Kidney (tissue), 14 donors: Measurements from ENCODE around the gene DRD2. TPM values are rescaled to one million over a fixed set of nuclear protein-coding genes. Genes with fewer than 3 reads are reported as not detected.

Source experiments
- DNase-seq, 5 donors: peaks; one replicate each; pipeline ENCODE4 v3.0.0-alpha.2; 2013 to 2020
- FAIRE-seq: peaks from 2 replicates; lab custom pipeline; 2012; peaks lifted over from hg19 to GRCh38; lab: Jason Lieb, UNC
- H3K27ac ChIP-seq, 2 donors: one replicate each; pipeline ENCODE4 v1.7.0; 2013; ENCODE audit warnings: low read depth in 2 of 2, low read length in 2 of 2, inconsistent platforms in 1 of 2
- H3K27me3 ChIP-seq: one replicate; pipeline ENCODE4 v1.7.1; 2013; ENCODE audit warnings: low read length, inconsistent platforms; ENCODE audit not compliant: control insufficient read depth, insufficient read depth
- H3K36me3 ChIP-seq, 3 donors: one replicate each; pipeline versions ENCODE4 v1.7.0 to v1.7.1; 2013; ENCODE audit warnings: low read length in 3 of 3, control low read depth in 1 of 3, inconsistent platforms in 1 of 3; ENCODE audit not compliant: insufficient read depth in 3 of 3, control insufficient read depth in 2 of 3
- H3K4me1 ChIP-seq, 3 donors: one replicate each; pipeline versions ENCODE4 v1.7.0 to v1.7.1; 2013; ENCODE audit warnings: low read length in 3 of 3, inconsistent platforms in 1 of 3, low read depth in 1 of 3; ENCODE audit not compliant: control insufficient read depth in 2 of 3, insufficient read depth in 2 of 3
- H3K4me3 ChIP-seq, 3 donors: one replicate each; pipeline versions ENCODE4 v1.7.0 to v1.8.1; 2013; ENCODE audit warnings: low read length in 3 of 3, control low read depth in 1 of 3, inconsistent platforms in 1 of 3
- H3K9ac ChIP-seq, 3 donors: one replicate each; pipeline versions ENCODE4 v1.7.0 to v1.7.1; 2013; ENCODE audit warnings: low read length in 3 of 3, control low read depth in 1 of 3, inconsistent platforms in 1 of 3
- H3K9me3 ChIP-seq, 3 donors: one replicate each; pipeline versions ENCODE4 v1.7.0 to v1.7.1; 2013; ENCODE audit warnings: low read length in 3 of 3, control low read depth in 1 of 3, inconsistent platforms in 1 of 3; ENCODE audit not compliant: control insufficient read depth in 2 of 3, insufficient read depth in 1 of 3
- intact Hi-C: fragments of 100-400 bp; cut with DNase I; formaldehyde crosslinking; loops from one replicate; pipeline ENCODE4 v1.11.1; 2022
- polyA plus RNA-seq: library from polyadenylated mRNA; stranded (reverse); fragments of 350-450 nt; fragmentation: Illumina TruSeq; extraction: RNeasy Lipid Tissue Mini Kit (QIAGEN cat#74804); gene quantifications from one replicate; pipeline ENCODE4 v1.2.3, GENCODE V29; 2014; ENCODE audit warnings: low read depth, low replicate concordance; ENCODE audit not compliant: insufficient read depth
- total RNA-seq: library from RNA; stranded (reverse); fragmentation: NEBNext Ultra II Directional; extraction: Animal tissue kit (Norgen Biotek cat#: 25700); gene quantifications from one replicate; pipeline ENCODE4 v1.2.1, GENCODE V29; 2021
- TF ChIP-seq, protein P1 (sequence below): IDR thresholded peaks from 3 replicates; pipeline ENCODE4 v1.5.1; 2012; ENCODE audit warnings: mild to moderate bottlenecking, moderate library complexity, borderline replicate concordance; ENCODE audit not compliant: insufficient read depth; ENCODE audit errors: extremely low read depth
- donor health status: control.
- donor health status: control.
- donor health status: control.
- donor health status: control.
- donor health status: control.
- donor health status: DM: yes; HTN: yes; CAD: no.
- donor health status: Normal renal cell carcinoma (clear cell type).

Gene DRD2
- total and polyA plus RNA-seq, 2 donors from 2014 or later = 0.31 to 0.47 TPM

DNA sequence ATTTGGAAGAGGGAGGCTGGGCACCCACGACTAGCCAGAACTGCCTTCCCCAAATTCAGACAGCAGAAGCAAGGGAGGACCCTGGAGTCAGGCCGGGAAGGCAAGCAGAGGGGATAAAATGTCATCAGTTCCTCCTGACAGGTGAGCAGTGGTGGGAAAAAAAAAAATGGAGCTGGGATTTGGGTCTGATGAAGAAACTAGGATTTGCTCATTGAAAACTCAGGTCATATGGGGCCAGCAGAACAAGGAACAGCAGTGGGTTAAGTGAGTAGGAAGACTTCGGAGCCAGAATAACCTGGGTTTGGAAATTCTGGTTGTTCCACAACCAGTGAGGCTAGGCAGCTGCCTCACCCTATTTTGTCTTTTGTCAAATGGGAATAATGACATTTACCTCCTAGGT, 28.9 kb upstream of the DRD2 start:
- Histone ChIP-seq H3K36me3 (no peaks in the 10 kb centered on the region), H3K9me3 (no peaks in the 10 kb centered on the region), H3K4me3 (no peak overlapping the region), H3K4me1 (no peaks in the 10 kb centered on the region), H3K27ac (no peak overlapping the region), H3K9ac (no peak overlapping the region), H3K27me3 (no peaks in the 10 kb centered on the region)
- TF ChIP-seq, protein P1, sequence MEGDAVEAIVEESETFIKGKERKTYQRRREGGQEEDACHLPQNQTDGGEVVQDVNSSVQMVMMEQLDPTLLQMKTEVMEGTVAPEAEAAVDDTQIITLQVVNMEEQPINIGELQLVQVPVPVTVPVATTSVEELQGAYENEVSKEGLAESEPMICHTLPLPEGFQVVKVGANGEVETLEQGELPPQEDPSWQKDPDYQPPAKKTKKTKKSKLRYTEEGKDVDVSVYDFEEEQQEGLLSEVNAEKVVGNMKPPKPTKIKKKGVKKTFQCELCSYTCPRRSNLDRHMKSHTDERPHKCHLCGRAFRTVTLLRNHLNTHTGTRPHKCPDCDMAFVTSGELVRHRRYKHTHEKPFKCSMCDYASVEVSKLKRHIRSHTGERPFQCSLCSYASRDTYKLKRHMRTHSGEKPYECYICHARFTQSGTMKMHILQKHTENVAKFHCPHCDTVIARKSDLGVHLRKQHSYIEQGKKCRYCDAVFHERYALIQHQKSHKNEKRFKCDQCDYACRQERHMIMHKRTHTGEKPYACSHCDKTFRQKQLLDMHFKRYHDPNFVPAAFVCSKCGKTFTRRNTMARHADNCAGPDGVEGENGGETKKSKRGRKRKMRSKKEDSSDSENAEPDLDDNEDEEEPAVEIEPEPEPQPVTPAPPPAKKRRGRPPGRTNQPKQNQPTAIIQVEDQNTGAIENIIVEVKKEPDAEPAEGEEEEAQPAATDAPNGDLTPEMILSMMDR = no peak
- intact Hi-C loops = no loop called here
- DNase-seq (no peak), FAIRE-seq (no peak)

DNA sequence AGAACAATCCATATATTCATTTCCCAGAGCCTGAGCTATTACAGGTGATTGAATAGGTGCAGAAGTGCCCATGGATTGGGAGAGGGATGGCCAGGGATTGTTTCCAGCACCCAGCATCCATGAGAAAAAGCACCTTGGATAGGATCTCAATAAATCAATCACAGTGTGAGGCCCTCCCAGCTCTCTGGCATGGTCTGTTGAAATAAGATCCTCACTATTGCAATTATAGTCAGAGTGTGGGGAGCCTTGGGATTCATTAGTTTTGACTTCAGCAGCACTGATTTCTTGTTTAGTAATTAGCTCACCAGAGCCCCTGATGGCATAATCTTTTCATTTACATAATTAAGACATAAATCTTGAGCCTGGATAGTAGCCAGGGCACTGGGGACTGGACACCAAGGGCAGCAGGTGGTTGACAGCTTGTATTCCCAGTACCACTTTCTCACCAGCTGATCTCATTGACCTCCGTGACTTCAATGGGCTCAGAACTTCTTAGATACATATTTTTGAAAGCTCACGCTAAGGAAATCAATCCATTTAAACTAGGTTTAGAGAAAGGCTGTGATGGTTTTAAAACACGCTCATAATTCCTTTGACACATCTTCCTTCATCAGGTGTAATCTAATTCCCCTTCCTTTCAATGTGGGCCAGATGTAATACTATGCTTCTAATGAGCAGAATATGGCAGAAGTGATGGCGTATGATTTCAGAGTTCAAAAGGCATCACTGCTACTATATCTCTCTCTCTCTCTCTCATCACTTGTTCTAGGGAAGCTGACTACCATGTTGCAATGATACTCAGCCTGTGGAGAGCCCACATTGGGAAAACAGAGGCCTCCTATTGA, 22.1 kb upstream of the DRD2 start:
- H3K27me3 ChIP-seq = no peaks in the 10 kb centered on the region
- FAIRE-seq (no peak), DNase-seq (peak in 2 of 5 donors; percentile 34 to 44)
- TF ChIP-seq, protein P1 = no peak
- intact Hi-C loops = no loop called here
- H3K4me1 ChIP-seq = no peaks in the 10 kb centered on the region
- no peak overlapping the region for H3K9ac ChIP-seq
- H3K4me3 ChIP-seq = no peak overlapping the region
- H3K36me3 ChIP-seq = no peaks in the 10 kb centered on the region
- no peaks in the 10 kb centered on the region for H3K9me3 ChIP-seq
- H3K27ac ChIP-seq = no peak overlapping the region

DNA sequence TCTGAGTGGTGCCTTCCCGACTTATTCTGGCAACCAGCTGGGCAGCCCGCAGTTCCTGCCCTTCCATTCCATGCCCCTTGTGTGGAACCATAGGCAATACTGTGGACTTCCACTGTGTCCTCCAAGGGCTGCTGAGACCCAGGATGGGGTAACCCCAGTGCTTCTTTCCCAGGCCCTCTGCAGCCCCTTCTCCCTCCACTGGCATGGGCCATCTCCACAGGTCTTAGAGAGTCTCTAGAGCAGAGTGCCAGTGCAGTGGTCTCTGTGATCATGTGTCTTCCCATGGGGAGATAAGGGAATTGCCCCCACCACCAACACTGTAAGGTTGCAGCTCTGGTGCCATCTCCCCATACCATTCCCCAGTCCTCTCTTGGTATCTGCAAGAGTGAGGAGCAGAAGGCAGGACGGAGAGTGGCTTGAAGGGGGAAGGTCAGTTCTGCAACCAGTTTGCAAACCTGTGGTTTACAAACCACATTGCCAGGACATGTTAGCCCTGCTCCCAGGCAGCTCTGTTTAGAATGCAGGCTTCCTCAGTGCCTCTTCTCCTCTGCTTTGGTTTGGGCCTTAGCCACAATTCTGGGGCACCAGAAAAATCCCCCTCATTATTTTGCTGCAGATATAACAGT, 20.9 kb upstream of the DRD2 start:
- DNase-seq = no peak
- no peak overlapping the region for H3K9ac ChIP-seq
- TF ChIP-seq, protein P1 = no peak
- FAIRE-seq = no peak
- H3K4me3 ChIP-seq = no peak overlapping the region
- no peak overlapping the region for H3K27ac ChIP-seq
- intact Hi-C loops = no loop called here
- no peaks in the 10 kb centered on the region for H3K36me3 ChIP-seq
- no peaks in the 10 kb centered on the region for H3K4me1 ChIP-seq
- no peaks in the 10 kb centered on the region for H3K27me3 ChIP-seq
- no peaks in the 10 kb centered on the region for H3K9me3 ChIP-seq
